ENCODE data around the gene HOXB1.

The HOXB1 gene

GRCh38 chr17:48567209-48567608, 36.4 kb upstream of the HOXB1 start:
- no peak for DNase-seq

GRCh38 chr17:48566717-48567116, 35.9 kb upstream of the HOXB1 start:
- DNase-seq: no peak

GRCh38 chr17:48565925-48566710, 35.3 kb upstream of the HOXB1 start:
- DNase-seq: no peak

GRCh38 chr17:48565022-48565554, 34.3 kb upstream of the HOXB1 start:
- DNase-seq: no peak

- DNase-seq: no peak
Observed at GRCh38 chr17:48564188-48565021, 33.6 kb upstream of the HOXB1 start.

GRCh38 chr17:48563867-48564187, 33.0 kb upstream of the HOXB1 start:
- DNase-seq: no peak

- DNase-seq: no peak
Observed at GRCh38 chr17:48563385-48563838, 32.6 kb upstream of the HOXB1 start.

- DNase-seq: no peak
Observed at GRCh38 chr17:48562934-48563333, 32.1 kb upstream of the HOXB1 start.

GRCh38 chr17:48561884-48562810, 31.3 kb upstream of the HOXB1 start:
- DNase-seq: no peak

GRCh38 chr17:48559840-48560817, 29.3 kb upstream of the HOXB1 start:
- no peak for DNase-seq

- no peak for DNase-seq
Observed at GRCh38 chr17:48559122-48559839, 28.5 kb upstream of the HOXB1 start.

GRCh38 chr17:48558831-48559121, 28.0 kb upstream of the HOXB1 start:
- DNase-seq: no peak

- no peak for DNase-seq
Observed at GRCh38 chr17:48558057-48558830, 27.4 kb upstream of the HOXB1 start.

- no peak for DNase-seq
Observed at GRCh38 chr17:48556576-48557401, 26.0 kb upstream of the HOXB1 start.

GRCh38 chr17:48556229-48556575, 25.4 kb upstream of the HOXB1 start:
- no peak for DNase-seq

GRCh38 chr17:48555258-48556228, 24.7 kb upstream of the HOXB1 start:
- no peak for DNase-seq

- DNase-seq: no peak
Observed at GRCh38 chr17:48554412-48555257, 23.8 kb upstream of the HOXB1 start.

Data from GF-D8 (cell line).